PFSK-1 (cell line): ENCODE measurements around the gene MACC1.

Experiments used
- POLR2AphosphoS5 ChIP-seq: IDR thresholded peaks from 2 replicates; pipeline ENCODE4 v1.6.1; 2012; ENCODE audit warnings: low read depth, mild to moderate bottlenecking, control low read depth, low read length, moderate library complexity
- SIN3A ChIP-seq: IDR thresholded peaks from 2 replicates; pipeline ENCODE4 v1.6.1; 2012; ENCODE audit warnings: mild to moderate bottlenecking, low read length, moderate library complexity, borderline replicate concordance; ENCODE audit not compliant: insufficient read depth
- TAF1 ChIP-seq: IDR thresholded peaks from 2 replicates; pipeline ENCODE4 v1.6.1; 2012; ENCODE audit warnings: low read length, control low read depth, borderline replicate concordance; ENCODE audit not compliant: insufficient read depth
- TF ChIP-seq, protein P1 (sequence below), 2 experiments: IDR thresholded peaks; 2 replicates each; pipeline versions ENCODE4 v1.6.1 to v1.8.0; 2011 to 2012; ENCODE audit warnings: low read depth in 2 of 2, low read length in 2 of 2, control low read depth in 1 of 2, inconsistent platforms in 1 of 2, mild to moderate bottlenecking in 1 of 2, moderate library complexity in 1 of 2; ENCODE audit not compliant: insufficient read depth in 1 of 2

DNA sequence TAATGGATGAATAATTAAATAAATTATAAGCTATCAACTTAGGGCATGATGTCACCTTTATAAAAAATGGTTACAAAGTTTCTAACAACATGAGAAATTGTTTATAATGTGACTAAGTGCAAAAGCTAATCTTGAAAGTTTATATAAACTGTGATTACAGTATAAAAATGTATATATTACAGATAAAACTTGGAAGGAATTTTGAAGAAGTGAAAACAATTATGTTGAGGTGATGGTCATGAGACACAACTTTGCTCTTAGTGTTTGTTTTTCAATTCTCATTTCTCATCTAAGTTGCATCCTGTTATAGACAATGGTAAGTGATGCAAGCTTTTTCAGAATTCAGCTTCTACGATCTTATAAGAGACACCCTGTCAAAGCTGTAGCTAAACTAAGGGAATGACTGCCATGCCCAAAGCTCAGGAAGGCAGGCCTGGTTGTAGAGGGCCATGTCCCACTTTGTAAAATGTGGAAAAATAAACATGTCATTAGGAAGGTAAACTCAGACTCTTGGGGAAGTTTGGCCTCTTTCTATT, 23.9 kb downstream of the MACC1 start:
- TF ChIP-seq POLR2AphosphoS5 (no peak), TAF1 (no peak), SIN3A (no peak)
- TF ChIP-seq, protein P1, sequence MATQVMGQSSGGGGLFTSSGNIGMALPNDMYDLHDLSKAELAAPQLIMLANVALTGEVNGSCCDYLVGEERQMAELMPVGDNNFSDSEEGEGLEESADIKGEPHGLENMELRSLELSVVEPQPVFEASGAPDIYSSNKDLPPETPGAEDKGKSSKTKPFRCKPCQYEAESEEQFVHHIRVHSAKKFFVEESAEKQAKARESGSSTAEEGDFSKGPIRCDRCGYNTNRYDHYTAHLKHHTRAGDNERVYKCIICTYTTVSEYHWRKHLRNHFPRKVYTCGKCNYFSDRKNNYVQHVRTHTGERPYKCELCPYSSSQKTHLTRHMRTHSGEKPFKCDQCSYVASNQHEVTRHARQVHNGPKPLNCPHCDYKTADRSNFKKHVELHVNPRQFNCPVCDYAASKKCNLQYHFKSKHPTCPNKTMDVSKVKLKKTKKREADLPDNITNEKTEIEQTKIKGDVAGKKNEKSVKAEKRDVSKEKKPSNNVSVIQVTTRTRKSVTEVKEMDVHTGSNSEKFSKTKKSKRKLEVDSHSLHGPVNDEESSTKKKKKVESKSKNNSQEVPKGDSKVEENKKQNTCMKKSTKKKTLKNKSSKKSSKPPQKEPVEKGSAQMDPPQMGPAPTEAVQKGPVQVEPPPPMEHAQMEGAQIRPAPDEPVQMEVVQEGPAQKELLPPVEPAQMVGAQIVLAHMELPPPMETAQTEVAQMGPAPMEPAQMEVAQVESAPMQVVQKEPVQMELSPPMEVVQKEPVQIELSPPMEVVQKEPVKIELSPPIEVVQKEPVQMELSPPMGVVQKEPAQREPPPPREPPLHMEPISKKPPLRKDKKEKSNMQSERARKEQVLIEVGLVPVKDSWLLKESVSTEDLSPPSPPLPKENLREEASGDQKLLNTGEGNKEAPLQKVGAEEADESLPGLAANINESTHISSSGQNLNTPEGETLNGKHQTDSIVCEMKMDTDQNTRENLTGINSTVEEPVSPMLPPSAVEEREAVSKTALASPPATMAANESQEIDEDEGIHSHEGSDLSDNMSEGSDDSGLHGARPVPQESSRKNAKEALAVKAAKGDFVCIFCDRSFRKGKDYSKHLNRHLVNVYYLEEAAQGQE (IDR thresholded peaks at IDR 0.05; ENCODE audit: insufficient read depth in 1 of 2, low read depth in 2 of 2, low read length in 2 of 2), result no peak
